Heart right ventricle (tissue), 16 donors: Measurements from ENCODE around the gene C3orf20. TPM values are rescaled to one million over a fixed set of nuclear protein-coding genes. Genes with fewer than 3 reads are reported as not detected.

Source experiments
- ATAC-seq, 8 donors: fragments of 200-7000 bp; cut with Tn5 transposase; one replicate each; pipeline ENCODE4 v1.9.1; 2020; ENCODE audit warnings: mild to moderate bottlenecking in 8 of 8, moderate library complexity in 8 of 8, moderate number of reproducible peaks in 1 of 8
- DNase-seq, 2 donors: peaks; one replicate each; pipeline ENCODE4 v3.0.0-alpha.2; 2020
- H3K27ac ChIP-seq, 10 donors: fragments of 200-600 bp; sonication (generic) in 2 of 10; one replicate each; pipeline versions ENCODE4 v1.5.0 to v1.8.0; 2020 to 2022; ENCODE audit warnings: mild to moderate bottlenecking in 3 of 10
- H3K27me3 ChIP-seq, 7 donors: fragments of 200-600 bp; one replicate each; pipeline ENCODE4 v1.8.0; 2021 to 2022; ENCODE audit warnings: mild to moderate bottlenecking in 2 of 7
- H3K36me3 ChIP-seq, 9 donors: fragments of 200-600 bp; sonication (generic) in 1 of 9; one replicate each; pipeline versions ENCODE4 v1.5.0 to v1.8.0; 2020 to 2022; ENCODE audit warnings: mild to moderate bottlenecking in 2 of 9
- H3K4me1 ChIP-seq, 9 donors: fragments of 200-600 bp; sonication (generic) in 1 of 9; one replicate each; pipeline versions ENCODE4 v1.5.0 to v1.8.0; 2020 to 2022; ENCODE audit warnings: mild to moderate bottlenecking in 4 of 9
- H3K4me3 ChIP-seq, 10 donors: fragments of 200-600 bp; sonication (generic) in 2 of 10; one replicate each; pipeline versions ENCODE4 v1.5.0 to v1.8.0; 2020 to 2022; ENCODE audit warnings: mild to moderate bottlenecking in 7 of 10, moderate library complexity in 2 of 10
- H3K9me3 ChIP-seq, 11 donors: fragments of 200-600 bp in 10 of 11; sonication (generic) in 2 of 11; one replicate each; pipeline versions ENCODE4 v1.5.0 to v1.8.0; 2013 to 2022; ENCODE audit warnings: mild to moderate bottlenecking in 2 of 11, control low read depth in 1 of 11, moderate library complexity in 1 of 11
- WGBS, 2 donors: extraction: QIAGEN DNeasy Blood & Tissue Kit; methylation state at CpG; one replicate each; pipeline ENCODE4 v1.1.7; 2013; ENCODE audit warnings: inconsistent platforms in 1 of 2; 5-methylcytosine and 5-hydroxymethylcytosine counted together
- intact Hi-C, 10 donors: fragments of 100-400 bp; cut with DNase I; formaldehyde crosslinking; loops; one replicate each; pipeline versions ENCODE4 v1.11.1 to v1.14.2; 2022
- polyA plus RNA-seq, 2 donors: library from polyadenylated mRNA; stranded (reverse); fragments of 200-250 nt; gene quantifications; one replicate each; pipeline ENCODE4 v1.2.3, GENCODE V29; 2013
- total RNA-seq, 10 donors: library from RNA; stranded (reverse); fragmentation: NEBNext Ultra II Directional in 3 of 10; extraction: Animal tissue kit (Norgen Biotek cat#: 25700) in 3 of 10; gene quantifications; one replicate each; pipeline versions ENCODE4 v1.2.1 to v1.2.4, GENCODE V29; 2021 to 2023
- TF ChIP-seq, protein P1 (sequence below), 9 donors: fragments of 200-600 bp; sonication (generic) in 2 of 9; IDR thresholded peaks; one replicate each; pipeline versions ENCODE4 v1.5.0 to v1.8.0; 2021 to 2022; ENCODE audit warnings: antibody characterized with exemption in 9 of 9, mild to moderate bottlenecking in 5 of 9, moderate library complexity in 1 of 9
- donor health status: Arrhythmogenic right ventricular cardiomyopathy.
- donor health status: ischemic (EF 13 %, LVEDD 7.1; RV severe dilation, severe dysfunction).
- donor health status: healthy with polysubstance abuse.
- donor health status: DM: no; HTN: yes; CAD: no.
- donor health status: DM: no; HTN: no; CAD: no.
- donor health status: ischemic (EF 25% LVEDD 6.9; RV normal size, moderate dysfunction).
- donor health status: ischemic (EF 25% LVEDD 5.7; RV mildly dilated, moderate dysfunction).
- donor health status: healthy.
- donor health status: DM: yes; HTN: yes; CAD: no.
- donor health status: Ischemic cardiomyopathy.
- donor health status: ischemic (EF 35%, LVEDD 5.7; RV mildly dilated, moderate dysfunction).
- donor health status: nonischemic (EF 11% LVEDD 7.7; RV severe dilation, severe dysfunction).
- donor health status: DM: yes; HTN: yes; CAD: no.
- donor health status: PGD.
- donor health status: ischemic (EF 29% LVEDD 5.4; RV normal size, mild dysfunction).
- donor health status: nonischemic (EF 23%, LVEDD 6.1; RV moderate dilation, normal function).

C3orf20 gene
- total and polyA plus RNA-seq, 12 donors, result 0.10 to 0.36 (median 0.16) TPM; not detected in 7

DNA sequence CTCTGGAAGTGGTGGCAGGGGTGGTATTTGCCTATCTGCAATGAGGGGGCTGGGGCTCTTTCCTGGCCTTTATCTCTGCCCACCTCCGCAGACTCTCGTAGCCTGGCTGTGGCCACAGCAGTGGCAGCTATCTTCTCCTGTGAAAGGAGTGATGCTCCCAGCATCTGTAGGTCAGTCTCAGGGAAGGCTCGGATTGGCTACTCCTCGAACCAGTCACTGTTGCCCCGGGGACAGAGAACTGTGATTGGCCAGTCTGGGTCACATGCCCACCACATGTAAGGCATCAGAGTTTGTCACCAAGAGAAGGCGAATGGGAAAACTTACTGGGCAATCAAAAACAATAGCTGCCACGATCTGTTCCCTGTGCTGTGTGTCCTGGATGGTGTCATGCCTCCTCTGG lies 113.7 kb downstream of the C3orf20 start:
- H3K4me1 ChIP-seq, result peaks cover 7 to 43% (median 18%) of the 10 kb centered on the region in 9 donors
- intact Hi-C loops, result loop anchor here in 2 of 10 donors (5.0 to 10.0 kb wide), 2 partner anchors 111 to 284 kb away; partner anchors contain the start of gene C3orf20 (in 1 of the 2)
- no peaks in the 10 kb centered on the region for H3K36me3 ChIP-seq
- H3K9me3 ChIP-seq, result no peaks in the 10 kb centered on the region
- no peak for ATAC-seq
- no peak overlapping the region for H3K27ac ChIP-seq
- no peak overlapping the region for H3K4me3 ChIP-seq
- 87 to 92% methylated on average over 7 of the region's 7 CpGs for WGBS, 2 donors
- no peak for DNase-seq
- TF ChIP-seq, protein P1, sequence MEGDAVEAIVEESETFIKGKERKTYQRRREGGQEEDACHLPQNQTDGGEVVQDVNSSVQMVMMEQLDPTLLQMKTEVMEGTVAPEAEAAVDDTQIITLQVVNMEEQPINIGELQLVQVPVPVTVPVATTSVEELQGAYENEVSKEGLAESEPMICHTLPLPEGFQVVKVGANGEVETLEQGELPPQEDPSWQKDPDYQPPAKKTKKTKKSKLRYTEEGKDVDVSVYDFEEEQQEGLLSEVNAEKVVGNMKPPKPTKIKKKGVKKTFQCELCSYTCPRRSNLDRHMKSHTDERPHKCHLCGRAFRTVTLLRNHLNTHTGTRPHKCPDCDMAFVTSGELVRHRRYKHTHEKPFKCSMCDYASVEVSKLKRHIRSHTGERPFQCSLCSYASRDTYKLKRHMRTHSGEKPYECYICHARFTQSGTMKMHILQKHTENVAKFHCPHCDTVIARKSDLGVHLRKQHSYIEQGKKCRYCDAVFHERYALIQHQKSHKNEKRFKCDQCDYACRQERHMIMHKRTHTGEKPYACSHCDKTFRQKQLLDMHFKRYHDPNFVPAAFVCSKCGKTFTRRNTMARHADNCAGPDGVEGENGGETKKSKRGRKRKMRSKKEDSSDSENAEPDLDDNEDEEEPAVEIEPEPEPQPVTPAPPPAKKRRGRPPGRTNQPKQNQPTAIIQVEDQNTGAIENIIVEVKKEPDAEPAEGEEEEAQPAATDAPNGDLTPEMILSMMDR (IDR thresholded peaks at IDR 0.05), result no peak
- H3K27me3 ChIP-seq, result peaks cover 0 to 43% (median 0%) of the 10 kb centered on the region in 7 donors

DNA sequence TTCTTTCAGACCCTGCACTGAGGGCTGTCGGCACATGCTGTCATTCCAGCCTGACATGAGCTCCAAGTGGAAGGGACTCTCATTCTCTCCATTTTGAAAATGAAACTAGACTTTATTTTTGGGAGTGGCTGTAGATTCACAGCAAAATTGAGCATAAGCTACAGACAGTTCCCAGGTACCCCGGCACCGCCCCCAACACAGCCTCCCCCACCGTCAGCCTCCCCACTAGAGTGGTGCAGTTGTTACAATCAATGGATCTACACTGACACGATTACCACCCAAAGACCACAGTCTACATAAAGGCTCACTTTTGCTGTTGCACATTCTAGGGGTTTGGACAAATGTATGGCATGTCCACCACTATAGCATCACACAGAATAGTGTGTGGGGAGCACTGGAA lies 114.3 kb downstream of the C3orf20 start:
- no peaks in the 10 kb centered on the region for H3K9me3 ChIP-seq
- TF ChIP-seq, protein P1 (IDR thresholded peaks at IDR 0.05), result no peak
- H3K27ac ChIP-seq, result no peak overlapping the region
- ATAC-seq (no peak), DNase-seq (no peak)
- WGBS, 2 donors, result 78 to 82% methylated on average over 5 of the region's 5 CpGs
- no peak overlapping the region for H3K4me3 ChIP-seq
- intact Hi-C loops, result loop anchor here in 2 of 10 donors (5.0 to 10.0 kb wide), 2 partner anchors 112 to 284 kb away; partner anchors contain the start of gene C3orf20 (in 1 of the 2)
- peaks cover 0 to 43% (median 0%) of the 10 kb centered on the region in 7 donors for H3K27me3 ChIP-seq
- H3K4me1 ChIP-seq, result peaks cover 13 to 43% (median 24%) of the 10 kb centered on the region in 9 donors
- H3K36me3 ChIP-seq, result no peaks in the 10 kb centered on the region

DNA sequence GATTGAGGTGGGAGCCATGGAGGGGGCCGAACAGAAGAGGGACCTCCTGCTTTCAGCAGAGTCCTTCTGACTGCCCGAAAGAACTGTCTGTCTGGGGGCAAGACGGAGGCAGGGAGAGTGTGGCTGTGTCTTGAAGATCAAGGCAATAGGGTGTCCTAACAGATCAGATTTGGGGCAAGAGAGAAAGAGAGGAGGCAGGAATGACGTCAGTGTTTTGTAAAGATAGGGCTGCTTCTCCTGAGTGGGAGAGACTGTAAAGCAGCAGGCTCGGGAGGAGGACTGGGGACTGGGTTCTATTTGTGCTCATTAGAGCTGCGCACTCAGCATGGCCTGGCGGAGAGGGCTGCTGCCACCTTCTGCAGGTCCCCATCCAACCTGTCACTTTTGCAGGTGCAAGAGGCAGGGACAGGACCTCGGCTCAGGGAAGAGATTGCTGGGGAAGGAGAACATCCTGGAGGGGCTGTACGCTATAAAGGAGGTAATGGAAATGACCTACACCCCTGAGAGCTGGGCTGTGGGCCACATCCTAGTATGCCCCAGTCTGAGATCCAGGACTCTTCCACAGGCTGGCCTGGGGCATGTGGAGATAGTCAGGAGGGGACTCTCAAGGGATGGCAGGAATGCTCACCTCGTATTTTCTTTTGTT lies 114.8 kb downstream of the C3orf20 start:
- H3K4me1 ChIP-seq, result peaks cover 14 to 43% (median 27%) of the 10 kb centered on the region in 9 donors
- H3K9me3 ChIP-seq, result no peaks in the 10 kb centered on the region
- H3K4me3 ChIP-seq, result no peak overlapping the region
- H3K27ac ChIP-seq, result no peak overlapping the region
- WGBS, 2 donors, result 72 to 75% methylated on average over 10 of the region's 10 CpGs
- intact Hi-C loops, result loop anchor here in 8 of 10 donors (2.0 to 10.0 kb wide), 7 partner anchors 55 to 285 kb away; partner anchors contain the start of gene C3orf20 (in 1 of the 8)
- H3K27me3 ChIP-seq, result peaks cover 0 to 42% (median 0%) of the 10 kb centered on the region in 7 donors
- ATAC-seq (no peak), DNase-seq (no peak)
- TF ChIP-seq, protein P1 (IDR thresholded peaks at IDR 0.05), result no peak
- H3K36me3 ChIP-seq, result no peaks in the 10 kb centered on the region

DNA sequence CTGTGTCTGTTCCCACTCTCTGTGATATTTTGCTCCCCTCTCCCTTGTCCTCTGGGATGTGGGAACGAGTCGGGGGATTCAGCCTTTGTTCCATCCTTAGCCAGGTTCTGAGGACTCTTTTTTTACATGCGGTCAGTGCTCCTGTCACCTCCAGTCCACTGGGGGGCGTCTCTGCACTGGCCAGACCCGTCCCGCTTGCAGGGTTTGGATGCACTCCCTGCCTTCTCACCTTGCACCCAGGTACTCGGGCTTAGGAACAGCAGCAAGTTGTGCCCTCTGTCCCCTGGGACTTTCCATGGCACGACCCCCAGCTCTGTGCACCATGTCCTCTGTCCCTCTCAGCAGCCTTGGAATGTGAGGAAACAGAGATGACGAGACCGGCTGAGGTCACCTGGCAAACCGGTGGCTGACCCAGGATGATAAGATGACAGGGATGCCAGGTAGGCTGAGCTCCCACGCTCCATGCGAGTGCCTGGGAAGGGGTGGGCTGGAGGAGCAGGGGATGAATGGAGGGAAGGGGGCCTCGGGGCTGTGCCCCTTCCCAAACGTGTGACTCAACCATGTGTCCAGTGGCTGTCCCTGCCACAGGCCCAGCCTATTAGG lies 116.5 kb downstream of the C3orf20 start:
- peaks cover 14 to 50% (median 35%) of the 10 kb centered on the region in 9 donors for H3K4me1 ChIP-seq

More for the DNA sequence above, 116.5 kb downstream of the C3orf20 start:
- no peaks in the 10 kb centered on the region for H3K9me3 ChIP-seq
- H3K36me3 ChIP-seq, result no peaks in the 10 kb centered on the region
- peak; percentile 54 to 72 (median 62) for ATAC-seq
- no peak overlapping the region for H3K4me3 ChIP-seq
- H3K27me3 ChIP-seq, result peaks cover 0 to 26% (median 0%) of the 10 kb centered on the region in 7 donors
- peak; percentile 66 to 79 for DNase-seq
- intact Hi-C loops, result loop anchor here in 9 of 10 donors (1.0 to 10.0 kb wide), 6 partner anchors 53 to 131 kb away; no protein-coding TSS in a partner anchor
- TF ChIP-seq, protein P1 (IDR thresholded peaks at IDR 0.05), result peak; percentile 54 to 83 (median 77)
- peak overlapping the region in 2 of 10 donors; percentile 56 to 65 for H3K27ac ChIP-seq
- WGBS, 2 donors, result 24% methylated on average over 15 of the region's 15 CpGs
